GM18867 (cell line): Measurements from ENCODE around the gene TFE3.
A peak's percentile ranks its signal among the peaks of the same experiment; 100 is the strongest.

ENCODE experiments used
- ATAC-seq: cut with Tn5 transposase; IDR thresholded peaks from one replicate; pipeline ENCODE4 v1.9.1; 2021; ENCODE audit warnings: mild to moderate bottlenecking, moderate library complexity; ENCODE audit not compliant: unreplicated experiment

Gene TFE3, protein sequence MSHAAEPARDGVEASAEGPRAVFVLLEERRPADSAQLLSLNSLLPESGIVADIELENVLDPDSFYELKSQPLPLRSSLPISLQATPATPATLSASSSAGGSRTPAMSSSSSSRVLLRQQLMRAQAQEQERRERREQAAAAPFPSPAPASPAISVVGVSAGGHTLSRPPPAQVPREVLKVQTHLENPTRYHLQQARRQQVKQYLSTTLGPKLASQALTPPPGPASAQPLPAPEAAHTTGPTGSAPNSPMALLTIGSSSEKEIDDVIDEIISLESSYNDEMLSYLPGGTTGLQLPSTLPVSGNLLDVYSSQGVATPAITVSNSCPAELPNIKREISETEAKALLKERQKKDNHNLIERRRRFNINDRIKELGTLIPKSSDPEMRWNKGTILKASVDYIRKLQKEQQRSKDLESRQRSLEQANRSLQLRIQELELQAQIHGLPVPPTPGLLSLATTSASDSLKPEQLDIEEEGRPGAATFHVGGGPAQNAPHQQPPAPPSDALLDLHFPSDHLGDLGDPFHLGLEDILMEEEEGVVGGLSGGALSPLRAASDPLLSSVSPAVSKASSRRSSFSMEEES

DNA sequence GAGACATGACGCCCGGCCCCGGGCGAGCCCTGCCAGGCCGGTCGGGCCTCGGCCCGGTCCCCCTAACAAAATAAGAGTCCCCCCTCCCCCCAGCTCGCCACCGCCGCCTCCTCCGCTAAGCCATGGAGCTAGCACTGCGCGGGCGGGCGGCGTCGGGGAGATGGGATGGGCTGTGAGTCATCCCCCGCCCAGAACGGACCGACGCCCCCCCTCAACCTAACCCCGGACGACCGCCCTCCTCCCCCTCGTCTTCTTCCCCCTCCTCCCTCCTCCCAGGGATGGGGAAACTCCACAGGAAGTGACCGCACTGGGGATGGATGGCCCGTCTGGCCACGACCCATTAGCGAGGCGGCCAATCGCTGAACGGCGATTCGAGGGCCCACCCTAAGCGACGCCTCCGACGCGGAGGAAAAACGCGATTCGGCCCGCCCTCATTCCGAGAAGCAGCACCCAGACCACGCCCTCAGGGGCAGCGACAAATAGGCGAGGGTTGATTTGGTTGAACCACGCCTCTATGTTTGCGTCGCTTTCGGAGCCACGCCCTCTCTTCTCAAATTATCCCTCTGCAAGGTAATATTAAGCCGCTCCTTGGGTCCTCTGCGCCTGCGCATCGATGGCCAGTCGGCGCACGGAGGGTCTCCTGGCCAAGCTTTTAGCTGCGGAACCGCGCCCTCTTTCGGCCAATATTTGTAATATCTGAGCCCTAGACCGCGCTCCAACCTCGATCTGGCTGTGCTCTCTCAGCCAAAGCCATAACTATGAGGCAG, at the start of gene TFE3:
TSS of gene TFE3 (minus strand) at position 138 of the 767 bp plus-strand sequence. CDS start at position 7, 131 bp downstream.
- peak; percentile 89 for ATAC-seq

DNA sequence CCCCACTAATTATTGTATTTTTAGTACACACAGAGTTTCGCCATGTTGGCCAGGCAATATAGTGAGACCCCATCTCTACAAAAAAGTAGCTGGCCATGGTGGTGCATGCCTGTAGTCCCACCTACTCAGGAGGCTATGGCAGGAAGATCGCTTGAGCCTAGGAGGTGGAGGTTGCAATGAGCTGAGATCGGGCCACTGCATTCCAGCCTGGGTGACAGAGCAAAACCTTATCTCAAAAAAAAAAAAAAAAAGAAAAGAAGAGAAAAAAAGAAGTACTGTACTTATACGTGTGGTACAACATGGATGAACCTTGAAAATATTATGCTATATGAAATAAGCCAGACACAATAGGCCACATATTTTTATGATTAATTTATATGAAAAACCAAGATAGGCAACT, 46.4 kb upstream of the TFE3 start:
- no peak for ATAC-seq

DNA sequence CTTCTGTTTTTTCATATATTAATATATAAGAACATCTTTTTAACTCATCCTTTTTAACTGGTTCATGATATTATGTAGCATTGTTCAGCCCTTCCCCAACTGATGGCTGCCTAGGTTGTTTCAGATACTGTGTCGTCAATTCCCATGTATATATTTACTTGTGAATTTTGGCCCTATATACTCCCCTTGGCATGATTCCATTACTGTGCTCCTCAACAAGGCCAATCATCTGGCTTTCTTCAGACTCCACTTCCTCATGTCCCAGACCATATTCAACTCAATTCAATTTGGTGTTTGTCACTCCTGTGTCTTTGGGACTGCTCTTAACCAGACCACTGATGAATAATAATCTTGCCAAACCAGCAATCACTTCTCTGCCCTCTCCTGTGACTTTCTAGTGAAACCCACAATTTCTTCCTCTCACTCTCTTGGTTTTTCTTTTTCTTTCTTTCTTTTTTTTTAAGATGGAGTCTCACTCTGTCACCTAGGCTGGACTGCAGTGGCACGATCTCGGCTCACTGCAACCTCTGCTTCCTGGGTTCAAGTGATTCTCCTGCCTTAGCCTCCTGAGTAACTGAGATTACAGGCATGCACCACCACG, 39.2 kb upstream of the TFE3 start:
- no peak for ATAC-seq

DNA sequence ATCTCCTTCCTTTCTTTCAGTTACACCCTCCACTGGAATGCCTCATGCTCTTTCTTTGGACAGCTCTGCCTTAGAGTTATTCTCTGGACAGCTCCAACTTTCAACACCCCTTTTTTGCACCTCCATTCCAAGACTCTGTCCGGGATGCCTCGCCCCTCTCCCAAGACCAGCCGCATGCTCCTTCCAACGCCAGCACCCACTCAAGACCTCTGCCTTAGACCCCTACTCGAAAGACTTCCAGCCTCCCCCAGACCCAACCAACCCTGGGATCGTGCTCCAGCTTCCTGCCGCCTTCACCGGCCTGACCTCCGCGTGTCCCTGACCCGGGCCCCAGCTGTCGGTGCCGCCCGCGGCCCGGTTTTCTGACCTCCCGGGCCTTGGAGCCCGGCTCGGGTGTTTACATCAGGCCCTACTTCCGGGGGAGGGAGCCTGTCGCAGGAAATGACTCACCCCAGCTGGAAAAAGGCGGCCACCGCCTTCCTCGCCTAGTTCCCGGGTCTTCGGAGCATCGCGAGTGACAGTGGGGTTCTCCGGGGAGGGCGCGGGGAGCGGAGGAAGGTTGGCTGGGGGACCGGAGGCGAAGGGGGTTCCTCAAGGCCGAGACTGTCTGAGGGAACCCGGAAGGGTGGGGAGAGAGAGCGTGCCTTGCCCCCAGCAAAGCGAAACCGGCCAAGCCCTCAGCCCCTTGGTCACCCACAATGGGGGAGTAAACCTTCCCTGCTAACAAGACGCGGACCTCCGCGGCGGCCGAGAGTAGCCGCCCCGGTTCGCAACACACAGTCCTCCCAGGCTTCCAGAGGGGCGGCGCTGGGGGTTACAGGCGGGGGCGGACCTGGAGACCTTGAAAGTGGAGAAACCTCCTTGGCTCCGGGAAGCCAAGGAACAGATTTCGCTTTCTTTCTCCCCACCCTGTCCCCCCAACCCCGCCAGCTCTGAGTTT, 36.6 kb upstream of the TFE3 start, which contains the start of gene WDR45:
TSS of gene WDR45 (minus strand) at position 399 of the 940 bp plus-strand sequence. CDS start 1,792 bp downstream, outside the sequence.
- peak; percentile 68 for ATAC-seq

DNA sequence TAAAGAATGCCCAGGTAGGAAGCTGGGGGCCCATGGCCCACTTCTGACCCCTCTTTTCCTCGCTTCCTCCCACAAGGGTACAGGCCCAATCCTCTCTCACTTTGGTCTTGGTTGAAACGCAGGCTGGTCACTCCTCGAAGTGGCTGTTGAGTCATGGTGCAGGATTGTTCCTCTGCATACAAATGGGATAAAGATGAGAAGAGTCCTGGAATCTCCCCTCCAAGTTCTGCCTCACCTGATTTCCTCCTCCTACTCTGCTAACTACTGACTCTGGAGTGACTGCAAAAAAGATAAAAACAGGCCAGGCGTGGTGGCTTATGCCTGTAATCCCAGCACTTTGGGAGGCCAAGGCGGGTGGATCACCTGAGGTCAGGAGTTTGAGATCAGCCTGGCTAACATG, 34.8 kb upstream of the TFE3 start:
- ATAC-seq, result no peak

DNA sequence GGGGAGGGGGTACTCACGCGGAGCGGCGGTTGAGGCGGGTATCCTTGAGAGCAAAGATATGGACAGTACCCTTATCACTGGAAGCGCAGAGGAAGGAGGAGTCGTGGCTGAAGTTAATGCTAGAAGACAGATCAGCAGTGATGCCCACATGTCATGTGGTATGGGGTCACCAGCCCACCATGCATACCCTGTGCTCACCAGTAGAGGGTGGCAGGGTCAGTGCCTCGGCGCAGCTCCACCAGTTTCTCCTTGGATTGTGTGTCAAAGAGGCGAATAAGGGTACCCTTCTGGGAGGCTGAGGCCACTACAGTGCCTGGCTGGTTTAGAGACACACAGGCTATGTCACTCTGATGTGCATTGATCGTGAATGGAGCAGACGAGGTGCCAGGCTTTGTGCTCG, 32.2 kb upstream of the TFE3 start:
- ATAC-seq, result no peak

DNA sequence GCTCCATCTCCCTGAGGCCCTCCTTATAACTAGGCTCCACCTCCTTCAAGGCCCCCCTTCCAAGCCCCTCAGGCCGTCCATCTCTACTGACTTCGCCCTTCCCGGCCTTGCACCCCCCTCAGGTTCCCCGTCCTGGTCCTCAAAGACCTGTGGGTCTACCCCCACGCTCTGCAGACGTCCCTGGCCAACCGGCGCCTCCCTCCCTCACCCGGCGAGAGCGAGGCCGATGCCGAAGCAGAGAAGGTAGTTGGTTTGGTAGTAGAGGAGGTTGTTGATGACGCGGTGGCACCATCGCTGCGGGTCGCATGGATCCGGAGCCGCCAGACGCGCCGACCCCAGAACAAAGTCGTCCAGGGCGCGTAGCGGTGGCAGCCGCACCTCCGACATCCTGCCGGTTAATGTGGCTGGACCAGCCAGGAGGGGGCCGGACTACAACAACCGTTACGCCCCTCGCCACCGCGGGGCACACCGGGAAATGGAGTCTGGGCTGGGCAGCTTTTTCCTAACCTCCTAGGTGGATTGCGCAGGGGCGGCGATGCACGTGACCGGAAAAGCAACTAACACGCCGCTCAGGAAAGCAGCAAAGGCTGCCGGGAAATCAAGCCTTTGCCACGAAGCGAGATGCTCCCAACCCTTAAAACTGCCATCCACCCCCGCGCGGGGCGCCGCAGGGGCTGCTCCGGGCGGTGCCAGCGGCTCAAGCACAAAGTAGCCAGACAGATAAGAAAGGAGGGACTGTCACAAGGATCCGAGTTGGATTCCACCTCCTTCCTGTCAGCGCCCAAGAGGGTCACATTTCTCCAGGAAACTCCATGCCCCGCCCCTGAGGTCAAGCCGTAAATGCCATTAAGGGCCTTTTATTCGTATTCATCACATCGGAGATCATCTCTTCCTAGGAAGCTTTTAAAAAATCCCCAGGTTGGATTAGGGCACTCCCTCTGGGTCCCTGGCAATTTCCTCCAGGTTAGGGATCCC, 30.7 kb upstream of the TFE3 start, which contains the start of gene PRAF2:
TSS of gene PRAF2 (minus strand) at position 402 of the 975 bp plus-strand sequence. CDS start at position 387, 15 bp downstream.
- ATAC-seq, result peak; percentile 78

DNA sequence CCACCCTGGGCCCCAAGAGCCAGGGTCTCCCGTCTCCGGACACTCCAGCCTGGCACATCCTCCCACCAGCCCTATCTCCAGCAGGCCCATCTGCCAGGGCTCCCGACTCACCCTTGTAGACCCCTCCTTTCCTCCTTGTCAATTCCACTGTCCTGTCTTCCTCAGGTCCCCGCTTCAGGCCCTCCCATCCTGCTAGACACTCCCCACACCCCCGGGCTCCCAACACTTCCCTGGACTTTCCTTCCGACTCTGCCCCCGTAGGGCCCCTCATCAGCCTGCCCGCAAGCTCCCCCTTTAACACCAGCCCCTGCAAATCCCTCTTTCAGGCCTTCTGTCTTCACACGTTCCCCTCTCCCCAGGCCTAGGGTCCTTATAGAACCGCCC, 29.5 kb upstream of the TFE3 start:
- no peak for ATAC-seq

DNA sequence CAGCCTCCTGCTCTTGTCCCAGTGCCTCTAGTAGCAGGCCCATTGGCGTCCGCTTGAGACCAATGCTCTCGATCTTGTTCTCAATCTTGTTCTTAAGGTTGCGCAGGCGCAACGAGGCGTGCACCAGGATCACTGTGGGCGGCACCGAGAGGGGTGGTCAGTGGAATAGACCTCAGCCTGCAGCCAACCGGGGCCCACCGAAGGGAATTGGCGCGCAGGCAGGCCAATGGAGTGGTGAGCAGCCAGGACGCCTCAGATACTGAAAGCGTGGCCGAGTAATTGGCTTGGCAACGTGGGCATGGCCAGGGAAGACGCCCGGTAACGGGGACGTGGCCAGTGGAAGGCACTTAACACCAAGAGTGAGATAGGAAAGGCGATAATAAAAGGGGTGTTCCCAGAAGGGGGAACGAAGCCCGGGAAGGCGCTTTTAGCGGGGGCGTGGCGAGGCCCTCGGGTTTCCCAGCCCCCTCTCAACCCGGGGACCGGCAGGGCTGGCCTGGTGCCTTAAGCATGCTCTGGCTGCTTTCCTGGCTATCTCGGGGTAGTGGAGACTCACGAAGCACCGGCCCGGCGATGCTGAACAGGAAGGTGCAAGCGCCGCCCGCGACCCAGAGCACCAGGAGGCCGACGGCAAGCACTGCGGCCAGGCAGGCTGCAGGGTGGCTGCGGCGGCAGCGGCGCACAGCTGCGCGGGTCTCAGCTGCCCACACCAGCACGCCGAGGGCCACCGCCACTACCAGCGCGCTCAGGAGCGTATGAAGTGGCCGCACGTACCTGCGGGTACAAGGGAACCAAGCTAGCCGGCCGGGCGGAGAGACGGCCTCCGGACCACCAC, 28.9 kb upstream of the TFE3 start:
- ATAC-seq, result no peak

DNA sequence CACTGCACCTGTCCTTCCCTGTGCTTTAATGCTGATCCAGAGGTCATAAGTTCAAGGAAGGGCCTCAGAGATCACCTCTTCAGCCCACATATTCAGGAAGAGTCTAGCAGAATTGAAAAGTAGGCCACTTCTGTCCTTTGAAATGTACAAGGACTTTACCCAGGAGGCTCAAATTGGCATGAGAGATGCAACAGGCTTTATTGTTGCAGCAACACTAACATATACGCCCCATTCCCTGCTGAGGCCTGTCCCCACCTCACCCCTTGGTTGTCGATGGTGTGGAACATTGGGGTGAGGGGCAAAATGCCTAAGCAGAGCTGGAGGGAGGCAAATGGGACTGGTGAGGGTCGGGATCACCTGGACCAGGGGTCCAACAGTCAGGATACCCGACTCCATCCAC, 27.8 kb upstream of the TFE3 start:
- no peak for ATAC-seq

DNA sequence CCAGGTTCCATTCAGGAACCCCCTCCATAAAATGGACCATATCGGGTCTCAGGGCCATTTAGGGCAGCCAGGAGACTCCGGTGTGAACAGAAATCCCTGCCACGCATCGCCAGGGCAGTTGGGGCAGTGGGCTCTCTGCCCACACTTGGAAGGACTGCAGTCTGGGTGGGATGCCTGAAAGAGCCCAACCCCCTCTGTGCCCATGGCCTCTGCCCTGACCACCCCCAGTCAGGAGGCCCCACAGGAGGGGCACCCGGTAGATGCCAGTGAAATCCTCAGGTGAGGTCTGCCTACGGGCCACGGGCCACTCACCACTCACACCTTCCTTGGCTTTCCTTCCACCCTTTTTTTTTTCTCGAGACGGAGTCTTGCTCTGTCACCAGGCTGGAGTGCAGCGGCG, 25.9 kb upstream of the TFE3 start:
- no peak for ATAC-seq

DNA sequence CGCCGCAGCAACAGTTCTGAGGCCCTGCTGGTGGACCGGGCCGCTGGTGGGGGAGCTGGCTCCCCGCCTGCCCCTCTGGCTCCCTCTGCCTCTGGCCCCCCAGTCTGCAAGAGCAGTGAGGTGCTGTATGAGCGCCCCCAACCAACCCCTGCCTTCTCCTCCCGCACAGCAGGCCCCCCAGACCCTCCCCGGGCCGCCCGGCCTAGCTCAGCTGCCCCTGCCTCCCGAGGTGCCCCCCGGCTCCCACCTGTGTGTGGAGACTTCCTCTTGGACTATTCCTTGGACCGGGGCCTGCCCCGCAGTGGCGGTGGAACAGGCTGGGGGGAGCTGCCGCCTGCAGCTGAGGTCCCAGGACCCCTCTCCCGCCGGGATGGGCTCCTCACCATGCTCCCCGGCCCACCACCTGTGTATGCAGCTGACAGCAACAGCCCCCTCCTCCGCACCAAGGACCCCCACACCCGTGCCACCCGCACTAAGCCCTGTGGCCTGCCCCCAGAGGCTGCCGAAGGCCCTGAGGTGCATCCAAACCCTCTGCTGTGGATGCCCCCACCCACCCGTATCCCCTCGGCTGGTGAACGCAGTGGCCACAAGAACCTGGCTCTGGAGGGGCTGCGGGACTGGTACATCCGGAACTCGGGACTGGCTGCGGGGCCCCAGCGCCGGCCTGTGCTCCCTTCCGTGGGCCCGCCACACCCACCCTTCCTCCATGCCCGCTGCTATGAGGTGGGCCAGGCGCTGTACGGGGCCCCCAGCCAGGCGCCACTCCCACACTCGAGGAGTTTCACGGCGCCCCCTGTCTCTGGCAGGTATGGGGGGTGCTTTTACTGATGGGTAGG, 24.3 kb upstream of the TFE3 start:
- ATAC-seq, result no peak

DNA sequence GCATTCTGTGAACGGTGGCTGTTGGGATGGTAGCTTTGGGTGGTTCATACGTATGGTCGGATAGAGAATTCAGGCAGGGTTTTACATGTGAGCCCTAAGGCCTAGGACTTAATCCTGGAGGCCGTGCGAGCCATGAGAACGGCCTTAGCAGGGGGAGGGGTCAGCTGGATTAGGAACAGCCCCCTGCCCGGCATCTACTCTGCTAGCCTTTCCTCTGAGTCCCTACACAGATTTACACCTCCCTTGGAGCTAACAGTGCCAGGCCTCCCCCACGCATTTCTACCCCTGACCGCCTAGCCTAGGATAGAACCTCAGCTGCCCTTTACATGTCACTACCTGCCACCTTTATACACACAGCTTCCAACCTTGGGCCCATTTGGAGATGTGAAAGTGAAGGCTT, 23.5 kb upstream of the TFE3 start:
- no peak for ATAC-seq

DNA sequence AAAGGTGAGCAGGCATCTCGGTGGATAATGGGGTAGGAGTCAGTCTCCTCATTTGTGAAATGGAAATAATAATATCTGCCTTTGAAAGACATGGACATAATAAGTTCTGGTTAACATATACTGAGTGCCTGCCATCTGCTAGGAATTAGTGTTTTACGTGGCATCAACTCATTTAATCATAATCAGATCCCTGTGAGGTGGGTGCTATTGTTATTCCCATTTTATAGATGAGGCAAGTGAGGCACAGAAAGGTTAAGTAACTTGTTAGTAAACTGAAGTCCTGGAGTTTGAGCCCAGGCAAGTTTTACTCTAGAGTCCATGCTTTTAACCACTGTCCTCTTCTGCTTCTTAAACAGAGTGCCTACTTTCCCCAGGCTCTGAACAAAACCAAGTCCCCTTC, 23.1 kb upstream of the TFE3 start:
- no peak for ATAC-seq

DNA sequence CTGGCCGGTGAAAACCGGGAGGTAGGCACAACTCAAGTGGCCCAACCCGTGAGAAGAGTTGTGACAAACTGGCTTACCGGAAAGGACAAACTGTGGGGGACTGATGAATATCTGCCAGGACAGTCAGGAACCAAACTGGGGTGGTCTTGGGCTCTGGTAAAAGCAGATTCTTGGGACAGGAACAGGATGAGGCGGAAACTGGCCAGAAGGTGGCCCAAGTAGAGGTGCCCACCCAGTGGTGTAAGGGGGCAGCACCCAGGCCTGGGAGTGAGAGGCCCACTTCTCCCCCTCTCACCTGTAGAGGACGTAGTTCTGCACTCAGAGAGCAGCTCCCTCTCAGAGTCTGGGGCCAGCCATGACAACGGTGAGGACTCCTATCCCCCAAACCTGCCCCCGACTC, 21.6 kb upstream of the TFE3 start:
- no peak for ATAC-seq

DNA sequence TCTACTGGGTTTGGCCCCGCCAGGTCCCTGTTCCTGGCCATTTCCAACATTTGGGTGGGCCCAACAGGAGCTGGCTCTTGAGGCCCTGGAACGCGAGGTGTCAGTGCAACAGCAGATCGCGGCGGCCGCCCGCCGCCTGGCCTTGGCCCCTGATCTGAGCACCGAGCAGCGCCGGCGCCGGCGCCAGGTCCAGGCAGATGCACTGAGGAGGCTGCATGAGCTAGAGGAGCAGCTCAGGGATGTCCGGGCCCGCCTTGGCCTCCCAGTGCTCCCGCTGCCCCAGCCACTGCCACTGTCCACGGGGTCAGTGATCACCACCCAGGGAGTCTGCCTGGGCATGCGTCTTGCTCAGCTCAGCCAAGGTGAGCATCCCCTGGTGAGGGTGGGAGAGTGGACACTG, 21.1 kb upstream of the TFE3 start:
- no peak for ATAC-seq

DNA sequence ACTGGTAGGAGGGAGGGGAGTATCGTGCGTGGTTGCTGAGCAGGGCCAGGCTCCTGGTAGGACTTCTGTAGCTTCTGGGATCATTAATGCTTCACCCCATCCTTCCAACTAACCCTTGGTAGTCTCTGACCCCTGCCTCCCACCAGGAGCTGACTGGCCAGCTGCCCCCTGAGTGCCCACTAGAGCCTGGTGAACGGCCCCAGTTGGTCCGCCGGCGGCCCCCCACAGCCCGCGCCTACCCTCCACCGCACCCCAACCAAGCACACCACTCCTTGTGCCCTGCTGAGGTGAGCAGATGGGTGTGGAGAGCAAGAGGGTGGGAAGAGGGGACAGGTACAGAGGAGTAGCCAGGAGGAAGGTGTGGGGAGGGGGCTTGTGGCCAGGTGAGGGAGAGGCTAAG, 20.6 kb upstream of the TFE3 start:
- no peak for ATAC-seq
